Stimulated activated CD4-positive, alpha-beta T cell treated with anti-CD3 and anti-CD28 coated beads, TNF-alpha, amount 100 ng/mL, for 4 hours (primary cell): ENCODE measurements around the gene GBP7.
A peak's percentile ranks its signal among the peaks of the same experiment; 100 is the strongest.
"Not testable (repeated sequence)": the region's sequence is repeated elsewhere in the genome, so short reads cannot be mapped to it uniquely, and the experiment has no call there.

Experiments used
- DNase-seq, 3 experiments: peaks; one replicate each; pipeline ENCODE4 v3.0.0-alpha.2; 2020; ENCODE audit warnings: low read depth in 3 of 3

Gene GBP7

GRCh38 chr1:89170170-89171066 lies 5.4 kb downstream of the GBP7 start:
- DNase-seq: no peak

GRCh38 chr1:89169166-89169565 lies 6.6 kb downstream of the GBP7 start:
- DNase-seq: no peak

- DNase-seq: no peak
Observed at GRCh38 chr1:89167590-89168230, 8.1 kb downstream of the GBP7 start.

- DNase-seq: no peak
Observed at GRCh38 chr1:89166705-89167104, 9.1 kb downstream of the GBP7 start.

- DNase-seq: no peak
Observed at GRCh38 chr1:89165811-89166210, 10.0 kb downstream of the GBP7 start.

- no peak for DNase-seq
Observed at GRCh38 chr1:89151047-89151446, 24.8 kb downstream of the GBP7 start.

GRCh38 chr1:89149976-89150375 lies 25.8 kb downstream of the GBP7 start:
- no peak for DNase-seq

GRCh38 chr1:89149229-89149628 lies 26.6 kb downstream of the GBP7 start:
- no peak for DNase-seq

GRCh38 chr1:89147678-89148658 lies 27.8 kb downstream of the GBP7 start:
- DNase-seq: no peak

GRCh38 chr1:89146721-89147120 lies 29.1 kb downstream of the GBP7 start:
- DNase-seq: no peak

GRCh38 chr1:89143484-89143883 lies 32.3 kb downstream of the GBP7 start:
- DNase-seq: no peak

GRCh38 chr1:89142160-89142559 lies 33.6 kb downstream of the GBP7 start:
- DNase-seq: no peak

- DNase-seq: no peak
Observed at GRCh38 chr1:89133747-89134146, 42.1 kb downstream of the GBP7 start.

- no peak for DNase-seq
Observed at GRCh38 chr1:89130716-89131115, 45.1 kb downstream of the GBP7 start.

GRCh38 chr1:89129911-89130310 lies 45.9 kb downstream of the GBP7 start:
- DNase-seq: no peak

GRCh38 chr1:89128003-89128458 lies 47.8 kb downstream of the GBP7 start:
- not testable (repeated sequence) for DNase-seq

- DNase-seq: peak; percentile 39 to 79 (median 79)
Observed at GRCh38 chr1:89126602-89127565, 48.9 kb downstream of the GBP7 start.

GRCh38 chr1:89125913-89126580 lies 49.8 kb downstream of the GBP7 start, which contains the start of gene GBP2:
Gene GBP2, minus strand, starts transcription at chr1:89126114. Its CDS starts 4,148 bp downstream, at chr1:89121966.
- no peak for DNase-seq

- DNase-seq: no peak
Observed at GRCh38 chr1:89125240-89125912, 50.4 kb downstream of the GBP7 start.
